Right hindlimb (tissue), 1 donor: ENCODE data around the gene SF3B5.
"Not testable (repeated sequence)": the region's sequence is repeated elsewhere in the genome, so short reads cannot be mapped to it uniquely, and the experiment has no call there.

Experiments
- DNase-seq: peaks from one replicate; pipeline ENCODE4 v3.0.0-alpha.2; 2018

Gene SF3B5

GRCh38 chr6:144104488-144104887, 9.1 kb upstream of the SF3B5 start:
- no peak for DNase-seq

GRCh38 chr6:144103026-144103563, 7.7 kb upstream of the SF3B5 start:
- no peak for DNase-seq

- DNase-seq: no peak
Measured at GRCh38 chr6:144098993-144099392, 3.6 kb upstream of the SF3B5 start.

- DNase-seq: no peak
Measured at GRCh38 chr6:144094731-144095133, 641 bp downstream of the SF3B5 start.

- no peak for DNase-seq
Measured at GRCh38 chr6:144093658-144094057, 1.7 kb downstream of the SF3B5 start.

- no peak for DNase-seq
Measured at GRCh38 chr6:144093236-144093635, 2.1 kb downstream of the SF3B5 start.

GRCh38 chr6:144090384-144090783, 5.0 kb downstream of the SF3B5 start:
- no peak for DNase-seq

- DNase-seq: no peak
Measured at GRCh38 chr6:144087789-144088426, 7.5 kb downstream of the SF3B5 start.

GRCh38 chr6:144086959-144087358, 8.4 kb downstream of the SF3B5 start:
- no peak for DNase-seq

- no peak for DNase-seq
Measured at GRCh38 chr6:144083172-144083571, 12.2 kb downstream of the SF3B5 start.

- DNase-seq: not testable (repeated sequence)
Measured at GRCh38 chr6:144082412-144082811, 13.0 kb downstream of the SF3B5 start.

- DNase-seq: no peak
Measured at GRCh38 chr6:144077871-144078270, 17.5 kb downstream of the SF3B5 start.

- no peak for DNase-seq
Measured at GRCh38 chr6:144075875-144076274, 19.5 kb downstream of the SF3B5 start.

- DNase-seq: no peak
Measured at GRCh38 chr6:144075187-144075586, 20.2 kb downstream of the SF3B5 start.

- DNase-seq: no peak
Measured at GRCh38 chr6:144073024-144073423, 22.3 kb downstream of the SF3B5 start.

- DNase-seq: no peak
Measured at GRCh38 chr6:144069506-144069905, 25.9 kb downstream of the SF3B5 start.

GRCh38 chr6:144068794-144069193, 26.6 kb downstream of the SF3B5 start:
- DNase-seq: no peak

- DNase-seq: no peak
Measured at GRCh38 chr6:144066741-144067484, 28.5 kb downstream of the SF3B5 start.

GRCh38 chr6:144066255-144066654, 29.1 kb downstream of the SF3B5 start:
- no peak for DNase-seq

GRCh38 chr6:144065213-144065660, 30.1 kb downstream of the SF3B5 start:
- DNase-seq: no peak

- DNase-seq: peak; percentile 41
Measured at GRCh38 chr6:144064402-144065212, 30.8 kb downstream of the SF3B5 start.

GRCh38 chr6:144063744-144064401, 31.5 kb downstream of the SF3B5 start:
- peak; percentile 68 for DNase-seq

- DNase-seq: no peak
Measured at GRCh38 chr6:144063246-144063743, 32.1 kb downstream of the SF3B5 start.
